MCF 10A (cell line): Measurements from ENCODE around the gene SAMSN1. TPM values are rescaled to one million over a fixed set of nuclear protein-coding genes. Genes with fewer than 3 reads are reported as not detected.

Experiments used
- BruUV-seq: library from RNA; stranded (reverse); fragments of 400-500 nt; replicated peaks from 2 replicates; lab custom pipeline; 2021; lab: Mats Ljungman, UMichigan
- CTCF ChIA-PET: fragments of 300-600 bp; sonication (Branson Sonifier 250); formaldehyde crosslinking; extraction: SDS; loops from one replicate; lab custom pipeline; 2021; ENCODE audit warnings: antibody characterized with exemption, inconsistent platforms; lab: Yijun Ruan, JAX
- POLR2A ChIA-PET: fragments of 300-600, 350-650 bp; sonication (Branson Sonifier 250); formaldehyde crosslinking; extraction: SDS; loops from one replicate; lab custom pipeline; 2020; ENCODE audit warnings: antibody characterized with exemption, inconsistent platforms; lab: Yijun Ruan, JAX
- DNase-seq: peaks from one replicate; pipeline ENCODE4 v3.0.0-alpha.2; 2018; ENCODE audit not compliant: unreplicated experiment
- H3K27ac Mint-ChIP-seq: one replicate; pipeline ENCODE4 v1.8.0; 2022; ENCODE audit warnings: mild to moderate bottlenecking, low read depth, mixed read lengths; ENCODE audit not compliant: unreplicated experiment
- H3K27me3 Mint-ChIP-seq: one replicate; pipeline ENCODE4 v1.8.0; 2022; ENCODE audit warnings: mixed read lengths; ENCODE audit not compliant: insufficient read depth, unreplicated experiment
- H3K36me3 Mint-ChIP-seq: one replicate; pipeline ENCODE4 v1.8.0; 2022; ENCODE audit warnings: mild to moderate bottlenecking, moderate library complexity, mixed read lengths; ENCODE audit not compliant: insufficient read depth, unreplicated experiment
- H3K4me1 Mint-ChIP-seq: one replicate; pipeline ENCODE4 v1.8.0; 2022; ENCODE audit warnings: mixed read lengths; ENCODE audit not compliant: insufficient read depth, unreplicated experiment
- H3K4me3 Mint-ChIP-seq: one replicate; pipeline ENCODE4 v1.8.0; 2022; ENCODE audit warnings: mild to moderate bottlenecking, moderate library complexity, mixed read lengths; ENCODE audit not compliant: unreplicated experiment
- H3K9me3 Mint-ChIP-seq: one replicate; pipeline ENCODE4 v1.8.0; 2022; ENCODE audit warnings: mixed read lengths; ENCODE audit not compliant: unreplicated experiment
- intact Hi-C: fragments of 100-400 bp; cut with micrococcal nuclease; formaldehyde crosslinking; loops from 2 replicates; pipeline ENCODE4 v1.14.1; 2022
- total RNA-seq: library from RNA; stranded (reverse); gene quantifications from 2 replicates; pipeline ENCODE4 v1.2.3, GENCODE V29; 2022
- TF ChIP-seq, protein P1 (sequence below): fragments of 200-600 bp; IDR thresholded peaks from one replicate; pipeline ENCODE4 v1.8.0; 2022; ENCODE audit warnings: antibody characterized with exemption, mild to moderate bottlenecking; ENCODE audit not compliant: unreplicated experiment

SAMSN1 gene
- total RNA-seq, 1 experiment from 2014 or later, result 2.3 TPM

GRCh38 chr21:14566894-14567293 lies 20.8 kb upstream of the SAMSN1 start:
- Mint-ChIP-seq H3K27ac (peak overlapping the region; percentile 73), H3K36me3 (peaks cover 4% of the 10 kb centered on the region), H3K4me1 (peaks cover 14% of the 10 kb centered on the region), H3K27me3 (no peaks in the 10 kb centered on the region), H3K4me3 (no peak overlapping the region), H3K9me3 (peaks cover 11% of the 10 kb centered on the region)
- no TSS peak for BruUV-seq
- TF ChIP-seq, protein P1, sequence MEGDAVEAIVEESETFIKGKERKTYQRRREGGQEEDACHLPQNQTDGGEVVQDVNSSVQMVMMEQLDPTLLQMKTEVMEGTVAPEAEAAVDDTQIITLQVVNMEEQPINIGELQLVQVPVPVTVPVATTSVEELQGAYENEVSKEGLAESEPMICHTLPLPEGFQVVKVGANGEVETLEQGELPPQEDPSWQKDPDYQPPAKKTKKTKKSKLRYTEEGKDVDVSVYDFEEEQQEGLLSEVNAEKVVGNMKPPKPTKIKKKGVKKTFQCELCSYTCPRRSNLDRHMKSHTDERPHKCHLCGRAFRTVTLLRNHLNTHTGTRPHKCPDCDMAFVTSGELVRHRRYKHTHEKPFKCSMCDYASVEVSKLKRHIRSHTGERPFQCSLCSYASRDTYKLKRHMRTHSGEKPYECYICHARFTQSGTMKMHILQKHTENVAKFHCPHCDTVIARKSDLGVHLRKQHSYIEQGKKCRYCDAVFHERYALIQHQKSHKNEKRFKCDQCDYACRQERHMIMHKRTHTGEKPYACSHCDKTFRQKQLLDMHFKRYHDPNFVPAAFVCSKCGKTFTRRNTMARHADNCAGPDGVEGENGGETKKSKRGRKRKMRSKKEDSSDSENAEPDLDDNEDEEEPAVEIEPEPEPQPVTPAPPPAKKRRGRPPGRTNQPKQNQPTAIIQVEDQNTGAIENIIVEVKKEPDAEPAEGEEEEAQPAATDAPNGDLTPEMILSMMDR, result no peak
- ChIA-PET CTCF (interaction anchor here (0.7 kb wide), 1 partner anchor 10 kb away, joined by 3 read pairs; no protein-coding TSS in a partner anchor), POLR2A (interaction anchor here (0.7 kb wide), 1 partner anchor 22 kb away, joined by 5 read pairs; no protein-coding TSS in a partner anchor)
- intact Hi-C loops, result no loop called here
- no peak for DNase-seq

DNA sequence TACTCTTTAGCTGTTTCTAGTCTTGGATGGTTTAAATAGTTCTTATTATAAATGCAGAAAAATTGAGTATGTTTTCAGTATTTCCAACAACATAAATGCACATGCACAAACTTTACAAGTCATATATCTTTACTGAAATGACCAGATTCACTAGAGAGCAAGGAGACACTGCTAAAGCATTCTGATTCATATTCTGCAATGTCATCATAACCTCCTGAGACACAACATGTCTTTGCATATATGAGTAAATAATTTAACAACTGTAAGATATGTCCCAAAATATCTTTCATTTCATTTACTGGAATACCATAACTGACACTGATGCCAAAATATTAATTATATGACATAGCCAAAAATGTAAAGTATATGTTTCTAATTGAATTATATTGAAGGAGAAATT lies 16.8 kb upstream of the SAMSN1 start:
- Mint-ChIP-seq H3K4me1 (peaks cover 6% of the 10 kb centered on the region), H3K27me3 (no peaks in the 10 kb centered on the region), H3K4me3 (no peak overlapping the region), H3K36me3 (peaks cover 4% of the 10 kb centered on the region), H3K27ac (peak overlapping the region; percentile 67), H3K9me3 (peaks cover 33% of the 10 kb centered on the region)
- TF ChIP-seq, protein P1, result no peak
- POLR2A ChIA-PET, result interaction anchor here (0.8 to 1.1 kb wide), 2 partner anchors 8 to 39 kb away, joined by 3 to 4 read pairs; no protein-coding TSS in a partner anchor
- intact Hi-C loops, result no loop called here
- CTCF ChIA-PET, result no interaction called here
- no peak for DNase-seq
- BruUV-seq, result no TSS peak

DNA sequence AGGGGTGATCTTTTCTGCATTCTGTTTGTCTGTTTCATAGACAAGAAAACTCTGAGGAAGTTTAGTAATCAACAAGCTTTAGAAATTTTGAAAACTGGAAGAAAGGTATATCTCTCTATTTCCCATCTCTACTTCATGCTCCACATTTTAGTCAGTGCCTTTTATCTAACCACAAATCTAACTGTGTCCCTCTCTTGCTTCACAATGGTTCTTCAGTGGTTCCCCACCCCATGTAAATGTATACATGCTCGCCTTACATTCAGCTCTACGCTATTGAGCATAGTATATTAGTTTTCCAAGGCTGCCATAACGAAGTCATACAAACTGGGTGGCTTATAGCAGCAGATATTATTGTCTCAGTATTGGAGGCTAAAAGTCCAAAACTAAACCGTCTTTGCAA lies 14.4 kb upstream of the SAMSN1 start:
- Mint-ChIP-seq H3K36me3 (no peaks in the 10 kb centered on the region), H3K9me3 (peaks cover 33% of the 10 kb centered on the region), H3K27me3 (no peaks in the 10 kb centered on the region), H3K4me3 (no peak overlapping the region), H3K4me1 (peaks cover 5% of the 10 kb centered on the region), H3K27ac (no peak overlapping the region)
- intact Hi-C loops, result no loop called here
- no peak for DNase-seq
- ChIA-PET CTCF (no interaction called here), POLR2A (interaction anchor here (0.7 to 1.0 kb wide), 3 partner anchors 18 to 177 kb away, joined by 3 to 4 read pairs (median 3); no protein-coding TSS in a partner anchor)
- TF ChIP-seq, protein P1, result no peak
- no TSS peak for BruUV-seq

- ChIA-PET CTCF (no interaction called here), POLR2A (interaction anchor here (0.7 to 1.0 kb wide), 3 partner anchors 17 to 177 kb away, joined by 3 to 4 read pairs (median 3); no protein-coding TSS in a partner anchor)
- TF ChIP-seq, protein P1, result no peak
- peaks cover 9% of the 10 kb centered on the region for H3K4me1 Mint-ChIP-seq
- BruUV-seq, result no TSS peak
- no peaks in the 10 kb centered on the region for H3K27me3 Mint-ChIP-seq
- H3K36me3 Mint-ChIP-seq, result no peaks in the 10 kb centered on the region
- no peak for DNase-seq
- H3K27ac Mint-ChIP-seq, result no peak overlapping the region
- H3K4me3 Mint-ChIP-seq, result no peak overlapping the region
- intact Hi-C loops, result no loop called here
- H3K9me3 Mint-ChIP-seq, result peaks cover 33% of the 10 kb centered on the region
Observed at GRCh38 chr21:14560139-14560538, 14.0 kb upstream of the SAMSN1 start.
